Neuronal stem cell (in vitro differentiated cells): ENCODE data around the gene UMOD.

Source experiments
- DNase-seq: peaks from one replicate; pipeline ENCODE4 v3.0.0-alpha.2; 2013; ENCODE audit warnings: low spot score
- H2AFZ ChIP-seq: one replicate; pipeline ENCODE4 v1.6.1; 2013; ENCODE audit warnings: mild to moderate bottlenecking, low read length, inconsistent platforms
- H2AK5ac ChIP-seq: 2 replicates; pipeline ENCODE4 v1.6.1; 2013; ENCODE audit warnings: low read depth, mild to moderate bottlenecking, inconsistent platforms, low read length, moderate library complexity, mixed read lengths
- H2BK120ac ChIP-seq: 2 replicates; pipeline ENCODE4 v1.6.1; 2013; ENCODE audit warnings: low read depth, mild to moderate bottlenecking, inconsistent platforms, low read length, moderate library complexity, mixed read lengths
- H2BK12ac ChIP-seq: one replicate; pipeline ENCODE4 v1.6.1; 2013; ENCODE audit warnings: low read length, inconsistent platforms
- H2BK15ac ChIP-seq: 2 replicates; pipeline ENCODE4 v1.6.1; 2013; ENCODE audit warnings: mild to moderate bottlenecking, low read length, inconsistent platforms, mixed read lengths
- H2BK5ac ChIP-seq: one replicate; pipeline ENCODE4 v1.6.1; 2013; ENCODE audit warnings: inconsistent platforms, mild to moderate bottlenecking, low read length, moderate library complexity
- H3K14ac ChIP-seq: one replicate; pipeline ENCODE4 v1.6.1; 2013; ENCODE audit warnings: low read length, inconsistent platforms
- H3K18ac ChIP-seq: 2 replicates; pipeline ENCODE4 v1.6.1; 2013; ENCODE audit warnings: low read length, inconsistent platforms
- H3K23ac ChIP-seq: 2 replicates; pipeline ENCODE4 v1.6.1; 2013; ENCODE audit warnings: low read depth, mild to moderate bottlenecking, mixed read lengths, low read length, inconsistent platforms; ENCODE audit not compliant: poor library complexity
- H3K27ac ChIP-seq: replicated peaks from 3 replicates; pipeline ENCODE4 v1.5.1; 2013; ENCODE audit warnings: low read length, inconsistent platforms
- H3K27me3 ChIP-seq, 3 experiments: 2 replicates each; pipeline ENCODE4 v1.6.1; 2013; ENCODE audit warnings: low read length in 3 of 3, mild to moderate bottlenecking in 2 of 3, inconsistent platforms in 1 of 3, low read depth in 1 of 3, mixed read lengths in 1 of 3, moderate library complexity in 1 of 3; ENCODE audit not compliant: control insufficient read depth in 3 of 3, insufficient read depth in 3 of 3
- H3K36me3 ChIP-seq, 2 donors: replicated peaks in 1 of 2; 2 replicates each; pipeline ENCODE4 v1.6.1; 2013; ENCODE audit warnings: low read length in 2 of 2; ENCODE audit not compliant: control insufficient read depth in 2 of 2, insufficient read depth in 2 of 2
- H3K4ac ChIP-seq: 2 replicates; pipeline ENCODE4 v1.6.1; 2013; ENCODE audit warnings: inconsistent platforms, mild to moderate bottlenecking, low read length, moderate library complexity
- H3K4me1 ChIP-seq, 2 donors: 1 replicate in 1 of 2; 2 replicates in 1 of 2; pipeline ENCODE4 v1.6.1; 2013; ENCODE audit warnings: low read length in 2 of 2, low read depth in 1 of 2; ENCODE audit not compliant: control insufficient read depth in 2 of 2, insufficient read depth in 1 of 2
- H3K4me2 ChIP-seq: one replicate; pipeline ENCODE4 v1.6.1; 2013; ENCODE audit warnings: mild to moderate bottlenecking, low read length, inconsistent platforms; ENCODE audit not compliant: insufficient read depth, poor library complexity, severe bottlenecking
- H3K4me3 ChIP-seq, 2 donors: 2 replicates each; pipeline ENCODE4 v1.5.1; 2013; ENCODE audit warnings: low read length in 2 of 2, mild to moderate bottlenecking in 2 of 2, inconsistent platforms in 1 of 2, moderate library complexity in 1 of 2
- H3K79me1 ChIP-seq: one replicate; pipeline ENCODE4 v1.6.1; 2013; ENCODE audit warnings: low read depth, mild to moderate bottlenecking, inconsistent platforms, low read length, moderate library complexity
- H3K9ac ChIP-seq: one replicate; pipeline ENCODE4 v1.6.1; 2013; ENCODE audit warnings: mild to moderate bottlenecking, low read depth, low read length, inconsistent platforms; ENCODE audit not compliant: poor library complexity
- H3K9me3 ChIP-seq, 2 donors: replicated peaks in 1 of 2; 2 replicates each; pipeline versions ENCODE3 to v1.6.1; 2013; ENCODE audit warnings: low read length in 2 of 2, mild to moderate bottlenecking in 2 of 2, inconsistent platforms in 1 of 2, low read depth in 1 of 2, mixed read lengths in 1 of 2, moderate library complexity in 1 of 2; ENCODE audit not compliant: control insufficient read depth in 2 of 2, insufficient read depth in 1 of 2
- H4K8ac ChIP-seq: one replicate; pipeline ENCODE4 v1.6.1; 2013; ENCODE audit warnings: low read depth, mild to moderate bottlenecking, inconsistent platforms, low read length, moderate library complexity
- H4K91ac ChIP-seq: one replicate; pipeline ENCODE4 v1.6.1; 2013; ENCODE audit warnings: low read length, low read depth, mild to moderate bottlenecking, inconsistent platforms; ENCODE audit not compliant: poor library complexity
- WGBS, 2 donors: extraction: QIAGEN DNeasy Blood & Tissue Kit; methylation state at CpG; one replicate each; pipeline ENCODE4 v1.1.7; 2013; ENCODE audit warnings: missing lambda C conversion rate in 2 of 2, mixed read lengths in 1 of 2; ENCODE audit not compliant: insufficient read length in 2 of 2, insufficient replicate concordance in 1 of 2; ENCODE audit errors: extremely low coverage in 2 of 2; 5-methylcytosine and 5-hydroxymethylcytosine counted together

The UMOD gene

DNA sequence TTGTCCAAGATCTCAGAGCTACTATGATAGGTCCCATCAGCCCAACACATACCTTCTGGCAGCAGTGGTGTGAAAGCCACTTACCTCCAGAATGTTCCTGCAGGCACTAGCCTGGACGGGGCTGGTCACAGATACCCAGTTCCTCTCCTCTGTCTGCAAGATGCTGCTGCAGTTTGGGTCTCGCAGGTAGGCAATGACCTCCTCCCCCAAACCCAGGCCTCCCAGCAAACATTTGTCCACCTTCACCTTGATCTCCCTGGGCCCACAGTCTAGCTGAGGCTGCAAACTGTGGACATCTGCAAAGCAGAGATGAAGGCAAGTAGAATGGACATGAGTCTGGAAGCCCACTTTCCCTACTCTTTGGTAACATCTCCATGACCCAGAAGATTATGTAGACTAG is 32.3 kb downstream of the UMOD start:
- no peaks in the 10 kb centered on the region for H3K79me1 ChIP-seq
- H3K18ac ChIP-seq: no peak overlapping the region
- DNase-seq: no peak
- no peak overlapping the region for H4K8ac ChIP-seq
- H3K9me3 ChIP-seq: no peaks in the 10 kb centered on the region
- WGBS, 2 donors: no CpG with 5 or more reads among the region's 2 CpGs
- no peak overlapping the region for H2BK120ac ChIP-seq
- no peak overlapping the region for H3K9ac ChIP-seq
- no peak overlapping the region for H3K14ac ChIP-seq
- no peak overlapping the region for H2BK12ac ChIP-seq
- no peaks in the 10 kb centered on the region for H3K4me1 ChIP-seq
- H3K4me2 ChIP-seq: no peak overlapping the region
- no peak overlapping the region for H3K4me3 ChIP-seq
- no peak overlapping the region for H2AFZ ChIP-seq
- no peak overlapping the region for H4K91ac ChIP-seq
- no peaks in the 10 kb centered on the region for H3K36me3 ChIP-seq
- H3K27me3 ChIP-seq: no peaks in the 10 kb centered on the region
- H2BK15ac ChIP-seq: no peak overlapping the region
- no peak overlapping the region for H3K4ac ChIP-seq
- H2AK5ac ChIP-seq: no peak overlapping the region
- no peak overlapping the region for H3K27ac ChIP-seq
- no peak overlapping the region for H2BK5ac ChIP-seq
- H3K23ac ChIP-seq: no peak overlapping the region

DNA sequence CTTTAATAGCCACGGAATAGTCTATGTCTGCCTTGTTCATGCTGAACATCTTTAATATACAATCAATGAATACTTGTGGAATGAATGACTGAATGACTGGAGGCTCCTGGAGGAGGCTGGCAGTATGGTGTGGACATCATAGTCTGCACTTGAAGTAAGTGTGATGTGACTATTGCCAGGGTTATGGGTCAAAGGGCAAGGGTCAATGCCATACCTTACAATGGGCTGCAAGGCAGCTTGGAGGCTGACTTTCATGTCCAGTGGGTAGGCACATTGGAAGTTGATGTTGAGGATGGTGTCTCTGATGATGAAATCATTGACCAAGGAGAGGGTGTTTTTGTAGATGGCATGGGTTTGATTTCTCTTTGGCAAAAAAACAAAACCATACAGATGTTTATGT is 33.1 kb downstream of the UMOD start:
- no peak overlapping the region for H3K4me3 ChIP-seq
- no peaks in the 10 kb centered on the region for H3K27me3 ChIP-seq
- no peak overlapping the region for H3K14ac ChIP-seq
- H2BK12ac ChIP-seq: no peak overlapping the region
- H3K36me3 ChIP-seq: no peaks in the 10 kb centered on the region
- no peak overlapping the region for H3K9ac ChIP-seq
- no peaks in the 10 kb centered on the region for H3K79me1 ChIP-seq
- H2AK5ac ChIP-seq: no peak overlapping the region
- no peak overlapping the region for H2BK120ac ChIP-seq
- H2BK5ac ChIP-seq: no peak overlapping the region
- WGBS, 2 donors: no CpG with 5 or more reads among the region's 1 CpG
- no peak overlapping the region for H4K8ac ChIP-seq
- no peak overlapping the region for H2AFZ ChIP-seq
- no peak overlapping the region for H2BK15ac ChIP-seq
- H3K23ac ChIP-seq: no peak overlapping the region
- DNase-seq: no peak
- no peak overlapping the region for H3K4me2 ChIP-seq
- no peak overlapping the region for H3K4ac ChIP-seq
- no peaks in the 10 kb centered on the region for H3K9me3 ChIP-seq
- no peak overlapping the region for H3K27ac ChIP-seq
- no peak overlapping the region for H4K91ac ChIP-seq
- H3K4me1 ChIP-seq: no peaks in the 10 kb centered on the region
- no peak overlapping the region for H3K18ac ChIP-seq

- Histone ChIP-seq H3K4me1 (no peaks in the 10 kb centered on the region), H3K9me3 (no peaks in the 10 kb centered on the region), H3K4me3 (no peak overlapping the region), H3K27ac (no peak overlapping the region), H2BK120ac (no peak overlapping the region), H2AK5ac (no peak overlapping the region), H2BK12ac (no peak overlapping the region), H2AFZ (no peak overlapping the region), H3K9ac (no peak overlapping the region), H3K79me1 (no peaks in the 10 kb centered on the region), H3K14ac (no peak overlapping the region), H3K23ac (no peak overlapping the region), H2BK15ac (no peak overlapping the region), H2BK5ac (no peak overlapping the region), H3K27me3 (no peaks in the 10 kb centered on the region), H3K4ac (no peak overlapping the region), H4K91ac (no peak overlapping the region), H4K8ac (no peak overlapping the region), H3K4me2 (no peak overlapping the region), H3K36me3 (no peaks in the 10 kb centered on the region), H3K18ac (no peak overlapping the region)
- WGBS, 2 donors: no CpG with 5 or more reads among the region's 3 CpGs
- DNase-seq: no peak
Measured at GRCh38 chr16:20318437-20318836, 34.1 kb downstream of the UMOD start.

DNA sequence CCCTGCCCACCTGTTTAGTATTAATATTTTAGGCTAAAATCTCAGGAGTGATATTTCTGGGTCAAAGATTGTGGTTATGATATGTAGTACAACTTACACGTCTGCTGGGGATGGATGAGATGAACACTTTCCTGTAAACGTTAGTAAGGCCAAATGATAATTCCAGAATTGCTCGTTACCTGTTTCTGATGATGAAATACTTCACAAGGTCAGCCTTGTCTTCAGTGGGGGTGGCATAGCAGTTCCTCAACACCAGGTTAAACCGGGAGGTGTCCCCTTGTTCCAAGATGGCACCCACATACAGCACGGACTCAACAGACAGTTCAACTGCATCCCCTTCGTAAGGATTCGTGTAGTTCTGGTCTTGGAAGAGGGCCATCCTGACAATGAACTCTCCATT is 34.5 kb downstream of the UMOD start:
- Histone ChIP-seq H3K23ac (no peak overlapping the region), H2BK12ac (no peak overlapping the region), H3K27me3 (no peaks in the 10 kb centered on the region), H4K91ac (no peak overlapping the region), H3K4me3 (no peak overlapping the region), H3K79me1 (no peaks in the 10 kb centered on the region), H3K4me1 (no peaks in the 10 kb centered on the region), H3K9ac (no peak overlapping the region), H3K18ac (no peak overlapping the region), H2AFZ (no peak overlapping the region), H4K8ac (no peak overlapping the region), H3K36me3 (no peaks in the 10 kb centered on the region), H3K4me2 (no peak overlapping the region), H3K27ac (no peak overlapping the region), H2BK15ac (no peak overlapping the region), H2AK5ac (no peak overlapping the region), H3K9me3 (no peaks in the 10 kb centered on the region), H2BK5ac (no peak overlapping the region), H3K4ac (no peak overlapping the region), H3K14ac (no peak overlapping the region), H2BK120ac (no peak overlapping the region)
- no CpG with 5 or more reads among the region's 7 CpGs for WGBS, 2 donors
- no peak for DNase-seq
